ENCODE data around the gene AGRN. TPM values are rescaled to one million over a fixed set of nuclear protein-coding genes. Genes with fewer than 3 reads are reported as not detected.

The AGRN gene
- total and polyA plus RNA-seq, 4 experiments from 2014 or later: 1.2 to 1.4 TPM; not detected in 2

DNA sequence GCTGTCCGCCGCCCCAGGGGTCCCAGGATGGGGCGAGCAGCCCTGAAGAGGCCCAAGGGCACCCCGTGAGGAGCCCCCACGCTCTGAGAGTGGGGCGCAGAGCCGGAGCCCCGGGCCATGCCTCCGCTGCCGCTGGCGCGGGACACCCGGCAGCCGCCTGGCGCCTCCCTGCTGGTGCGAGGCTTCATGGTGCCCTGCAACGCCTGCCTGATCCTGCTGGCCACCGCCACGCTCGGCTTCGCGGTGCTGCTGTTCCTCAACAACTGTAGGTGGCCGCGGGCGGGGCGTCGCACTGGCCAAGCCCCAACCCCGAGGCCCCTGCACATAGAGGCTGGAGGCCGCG lies 14.5 kb downstream of the AGRN start:
- Histone ChIP-seq H3K4me3 (ENCODE audit: low read length in 2 of 2) (no peak overlapping the region), H3K9me3 (ENCODE audit: control insufficient read depth in 1 of 2, low read length in 2 of 2) (no peaks in the 10 kb centered on the region), H3K27ac (ENCODE audit: low read depth, low read length) (no peak overlapping the region), H3K27me3 (ENCODE audit: insufficient read depth, low read length) (peaks cover 12% of the 10 kb centered on the region), H3K36me3 (ENCODE audit: insufficient read depth, low read length) (no peaks in the 10 kb centered on the region), H3K4me1 (ENCODE audit: insufficient read depth, low read length) (peaks cover 18% of the 10 kb centered on the region)
- ChIA-PET CTCF (ENCODE audit: partially characterized antibody) (no interaction called here), POLR2A (ENCODE audit: partially characterized antibody) (interaction anchor here (1.4 kb wide), 1 partner anchor 34 kb away, joined by 3 read pairs; no protein-coding TSS in a partner anchor)
- H3K36me3 Mint-ChIP-seq: no peaks in the 10 kb centered on the region
- H3K4me1 Mint-ChIP-seq: peaks cover under 1 to 20% (median 7%) of the 10 kb centered on the region in 4 donors
- H3K4me3 Mint-ChIP-seq: peak overlapping the region in 3 of 8 donors; percentile 38 to 69 (median 60)
- no peak for DNase-seq
- H3K27ac Mint-ChIP-seq: no peak overlapping the region
- intact Hi-C loops (cut with micrococcal nuclease): no loop called here
- peaks cover 0 to 3% (median 0%) of the 10 kb centered on the region in 8 donors for H3K9me3 Mint-ChIP-seq
- H3K27me3 Mint-ChIP-seq: peaks cover 16 to 19% of the 10 kb centered on the region in 2 donors

DNA sequence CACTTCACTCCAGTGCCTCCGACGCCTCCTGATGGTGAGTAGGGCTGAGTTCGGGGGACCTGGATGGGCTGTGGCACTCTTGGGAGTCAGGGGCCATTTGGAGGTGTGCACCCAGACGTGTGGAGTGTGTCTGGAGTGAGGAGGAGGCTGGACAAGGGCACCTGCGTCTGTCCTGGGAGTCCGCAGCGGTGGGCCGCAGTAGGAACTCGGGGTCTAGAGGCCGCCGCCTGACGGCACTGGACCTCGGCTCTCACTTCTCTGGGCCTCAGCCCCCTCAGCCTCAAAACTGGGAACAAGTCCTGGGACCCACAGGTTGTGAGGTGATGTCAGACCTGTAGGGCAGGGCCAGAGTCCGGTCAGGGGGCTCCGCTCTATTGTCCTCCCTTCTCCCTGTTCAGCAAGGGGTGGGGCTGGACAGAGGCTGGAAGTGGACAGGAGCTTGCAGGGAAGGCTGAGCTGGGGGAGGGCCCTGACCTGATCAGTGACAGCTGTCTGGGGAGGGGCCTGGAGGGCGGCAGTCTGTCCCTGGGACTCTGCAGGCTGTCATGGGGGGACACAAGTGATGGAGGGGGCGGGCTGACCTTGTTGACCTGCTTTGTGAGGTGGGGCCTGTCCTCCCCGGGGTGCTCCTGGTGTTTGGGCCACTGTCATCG lies 15.5 kb downstream of the AGRN start:
- Histone ChIP-seq H3K9me3 (ENCODE audit: control insufficient read depth in 1 of 2, low read length in 2 of 2) (no peaks in the 10 kb centered on the region), H3K27me3 (ENCODE audit: insufficient read depth, low read length) (peaks cover 12% of the 10 kb centered on the region), H3K4me1 (ENCODE audit: insufficient read depth, low read length) (peaks cover 28% of the 10 kb centered on the region), H3K27ac (ENCODE audit: low read depth, low read length) (no peak overlapping the region), H3K36me3 (ENCODE audit: insufficient read depth, low read length) (no peaks in the 10 kb centered on the region), H3K4me3 (ENCODE audit: low read length in 2 of 2) (no peak overlapping the region)
- Mint-ChIP-seq H3K9me3 (peaks cover 0 to 3% (median 0%) of the 10 kb centered on the region in 8 donors), H3K36me3 (no peaks in the 10 kb centered on the region), H3K4me1 (peaks cover 5 to 25% (median 13%) of the 10 kb centered on the region in 4 donors), H3K27ac (peak overlapping the region in 1 of 7 donors; percentile 11), H3K4me3 (peak overlapping the region in 1 of 8 donors; percentile 55), H3K27me3 (peaks cover 16 to 19% of the 10 kb centered on the region in 2 donors)
- intact Hi-C loops (cut with micrococcal nuclease): no loop called here
- ChIA-PET POLR2A (ENCODE audit: partially characterized antibody) (no interaction called here), CTCF (ENCODE audit: partially characterized antibody) (no interaction called here)
- no peak for DNase-seq

DNA sequence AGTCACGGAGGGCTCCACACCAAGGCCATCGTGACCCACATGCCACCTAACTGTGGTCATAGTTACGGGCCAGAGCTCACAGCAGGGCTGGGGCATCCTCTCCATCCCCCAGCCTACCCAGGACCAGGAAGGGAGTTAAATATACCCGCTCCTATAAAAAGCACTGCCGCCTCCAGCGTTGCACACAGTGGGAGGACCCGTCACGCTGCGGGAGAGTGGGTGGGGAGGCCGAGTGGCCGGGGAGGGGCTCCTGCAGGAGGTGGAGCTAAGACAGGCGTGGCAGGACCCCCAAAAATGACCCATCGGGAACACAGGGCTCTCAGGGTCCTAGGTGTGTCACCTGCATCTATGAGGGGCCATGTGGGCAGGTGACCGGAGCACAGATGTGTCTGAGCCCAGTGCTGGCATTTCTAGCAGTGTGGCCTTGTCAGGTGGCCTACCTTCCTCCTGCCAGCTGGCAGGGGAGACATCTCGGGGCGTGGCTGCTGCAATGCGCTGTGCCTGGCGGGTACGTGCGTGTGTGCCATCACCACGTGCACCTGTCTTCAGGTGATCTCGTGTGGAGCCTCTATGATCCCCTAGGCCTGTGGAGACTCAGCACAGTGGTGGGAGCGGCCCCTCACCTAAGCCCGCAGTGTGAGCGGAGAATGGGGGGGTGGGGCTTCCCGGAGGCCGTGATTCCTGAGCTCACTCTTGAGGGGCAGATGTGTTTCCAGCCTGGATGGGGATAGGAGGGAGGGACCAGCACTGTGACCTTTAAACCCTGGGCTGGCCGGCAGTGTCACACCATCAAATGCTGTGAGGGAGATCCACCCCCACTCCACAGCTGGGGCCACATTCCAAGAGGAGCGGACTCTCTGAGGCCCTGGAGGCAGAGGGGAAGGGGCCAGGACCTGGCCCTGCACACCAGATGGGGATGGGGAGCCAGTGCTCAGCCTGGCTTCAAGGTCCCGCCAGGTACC lies 17.7 kb downstream of the AGRN start:
- Mint-ChIP-seq H3K9me3 (no peaks in the 10 kb centered on the region), H3K4me1 (peaks cover 5 to 17% (median 10%) of the 10 kb centered on the region in 4 donors), H3K27me3 (peaks cover 12 to 13% of the 10 kb centered on the region in 2 donors), H3K36me3 (no peaks in the 10 kb centered on the region), H3K27ac (no peak overlapping the region), H3K4me3 (no peak overlapping the region)
- H3K36me3 ChIP-seq (ENCODE audit: insufficient read depth, low read length): no peaks in the 10 kb centered on the region
- H3K4me3 ChIP-seq (ENCODE audit: low read length in 2 of 2): no peak overlapping the region
- ChIA-PET CTCF (ENCODE audit: partially characterized antibody) (no interaction called here), POLR2A (ENCODE audit: partially characterized antibody) (interaction anchor here (1.0 kb wide), 1 partner anchor 18 kb away, joined by 4 read pairs; the partner anchor contains the start of gene AGRN)
- DNase-seq: no peak
- no peaks in the 10 kb centered on the region for H3K9me3 ChIP-seq (ENCODE audit: control insufficient read depth in 1 of 2, low read length in 2 of 2)
- intact Hi-C loops (cut with micrococcal nuclease): no loop called here
- peaks cover 7% of the 10 kb centered on the region for H3K27me3 ChIP-seq (ENCODE audit: insufficient read depth, low read length)
- no peak overlapping the region for H3K27ac ChIP-seq (ENCODE audit: low read depth, low read length)
- H3K4me1 ChIP-seq (ENCODE audit: insufficient read depth, low read length): peaks cover 24% of the 10 kb centered on the region

DNA sequence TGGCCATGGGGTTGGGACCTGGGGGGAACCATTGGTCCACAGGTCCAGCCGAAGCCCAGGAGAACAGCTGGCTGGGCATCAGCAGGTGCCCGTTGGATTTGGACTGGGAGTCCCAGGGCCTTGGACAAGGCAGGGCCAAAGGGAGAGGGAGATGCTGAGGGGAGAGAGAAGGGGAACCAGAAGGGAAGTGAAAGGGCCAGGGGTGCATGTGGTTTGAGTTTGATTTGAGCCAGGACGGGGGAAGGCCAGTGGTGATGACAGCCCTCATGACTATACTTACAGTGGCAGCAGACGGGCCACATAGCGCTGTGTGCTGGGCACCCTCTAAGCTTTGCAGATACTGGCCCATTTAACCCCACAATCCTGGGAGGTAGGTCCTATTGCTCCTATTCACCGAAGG lies 18.8 kb downstream of the AGRN start:
- Mint-ChIP-seq H3K9me3 (peaks cover 0 to 3% (median 0%) of the 10 kb centered on the region in 8 donors), H3K4me1 (peaks cover 5 to 17% (median 10%) of the 10 kb centered on the region in 4 donors), H3K4me3 (peak overlapping the region in 6 of 8 donors; percentile 5 to 83 (median 48)), H3K27ac (no peak overlapping the region), H3K27me3 (peaks cover 12 to 13% of the 10 kb centered on the region in 2 donors), H3K36me3 (no peaks in the 10 kb centered on the region)
- no peak for DNase-seq
- Histone ChIP-seq H3K36me3 (ENCODE audit: insufficient read depth, low read length) (no peaks in the 10 kb centered on the region), H3K4me1 (ENCODE audit: insufficient read depth, low read length) (peaks cover 21% of the 10 kb centered on the region), H3K9me3 (ENCODE audit: control insufficient read depth in 1 of 2, low read length in 2 of 2) (no peaks in the 10 kb centered on the region), H3K27me3 (ENCODE audit: insufficient read depth, low read length) (peaks cover 7% of the 10 kb centered on the region), H3K4me3 (ENCODE audit: low read length in 2 of 2) (no peak overlapping the region), H3K27ac (ENCODE audit: low read depth, low read length) (no peak overlapping the region)
- POLR2A ChIA-PET (ENCODE audit: partially characterized antibody): no interaction called here
- CTCF ChIA-PET (ENCODE audit: partially characterized antibody): interaction anchor here (1.5 kb wide), 2 partner anchors 25 to 37 kb away, joined by 3 read pairs; no protein-coding TSS in a partner anchor
- intact Hi-C loops (cut with micrococcal nuclease): no loop called here

DNA sequence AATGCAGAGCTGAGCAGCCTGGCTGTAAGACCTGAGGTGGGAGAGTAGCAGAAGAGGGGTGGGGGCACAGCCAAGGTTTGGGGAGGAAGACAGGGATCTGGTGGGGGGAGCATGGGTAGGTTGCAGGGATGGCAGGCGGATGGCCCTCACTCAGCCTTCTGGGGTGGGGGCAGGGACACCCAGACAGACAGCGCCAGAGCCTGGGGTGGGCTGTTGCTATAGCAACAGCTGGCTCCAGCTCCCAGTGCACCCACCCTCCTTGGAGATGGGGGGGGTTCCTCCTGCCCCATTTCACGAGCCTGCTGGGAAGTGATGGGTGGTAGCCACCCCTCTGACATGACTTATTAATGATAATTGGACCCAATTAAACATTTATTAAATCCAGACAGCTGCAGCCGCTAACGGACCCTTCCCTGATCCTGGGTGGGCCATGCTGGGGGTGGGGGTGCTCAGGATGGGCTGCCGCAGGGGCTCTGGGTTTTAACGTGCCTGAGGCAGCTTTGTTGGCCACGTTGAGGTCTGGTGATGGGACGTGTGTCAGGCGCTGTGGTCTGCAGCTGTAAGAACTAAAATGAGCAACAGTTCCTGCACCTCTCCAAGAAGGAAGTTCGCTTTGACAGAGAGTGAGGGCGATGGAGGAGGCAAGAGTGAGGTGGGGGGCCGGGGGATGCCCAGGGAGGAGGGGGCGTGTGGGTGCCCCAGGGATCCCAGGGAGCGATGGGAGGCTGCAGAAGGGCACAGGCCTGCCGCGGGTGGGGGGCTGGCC lies 19.4 kb downstream of the AGRN start:
- H3K27ac ChIP-seq (ENCODE audit: low read depth, low read length): no peak overlapping the region
- H3K9me3 Mint-ChIP-seq: peaks cover 0 to 3% (median 0%) of the 10 kb centered on the region in 8 donors
- no peaks in the 10 kb centered on the region for H3K36me3 Mint-ChIP-seq
- peaks cover 17% of the 10 kb centered on the region for H3K4me1 ChIP-seq (ENCODE audit: insufficient read depth, low read length)
- H3K4me1 Mint-ChIP-seq: peaks cover 5 to 17% (median 10%) of the 10 kb centered on the region in 4 donors
- CTCF ChIA-PET (ENCODE audit: partially characterized antibody): interaction anchor here (1.3 to 1.5 kb wide), 5 partner anchors 8 to 54 kb away, joined by 3 read pairs; partner anchors contain the start of gene ISG15
- intact Hi-C loops (cut with micrococcal nuclease): no loop called here
- peak overlapping the region; percentile 59 to 83 (median 67) for H3K4me3 Mint-ChIP-seq
- peaks cover 12 to 13% of the 10 kb centered on the region in 2 donors for H3K27me3 Mint-ChIP-seq
- peaks cover 7% of the 10 kb centered on the region for H3K27me3 ChIP-seq (ENCODE audit: insufficient read depth, low read length)
- H3K36me3 ChIP-seq (ENCODE audit: insufficient read depth, low read length): no peaks in the 10 kb centered on the region
- POLR2A ChIA-PET (ENCODE audit: partially characterized antibody): interaction anchor here (1.1 to 2.1 kb wide), 2 partner anchors 26 to 336 kb away, joined by 3 to 10 read pairs; partner anchors contain the start of genes AURKAIP1 and ISG15
- no peaks in the 10 kb centered on the region for H3K9me3 ChIP-seq (ENCODE audit: control insufficient read depth in 1 of 2, low read length in 2 of 2)
- H3K4me3 ChIP-seq (ENCODE audit: low read length in 2 of 2): peak overlapping the region in 1 of 2 donors; percentile 70
- no peak for DNase-seq
- H3K27ac Mint-ChIP-seq: peak overlapping the region in 2 of 7 donors; percentile 58 to 69

DNA sequence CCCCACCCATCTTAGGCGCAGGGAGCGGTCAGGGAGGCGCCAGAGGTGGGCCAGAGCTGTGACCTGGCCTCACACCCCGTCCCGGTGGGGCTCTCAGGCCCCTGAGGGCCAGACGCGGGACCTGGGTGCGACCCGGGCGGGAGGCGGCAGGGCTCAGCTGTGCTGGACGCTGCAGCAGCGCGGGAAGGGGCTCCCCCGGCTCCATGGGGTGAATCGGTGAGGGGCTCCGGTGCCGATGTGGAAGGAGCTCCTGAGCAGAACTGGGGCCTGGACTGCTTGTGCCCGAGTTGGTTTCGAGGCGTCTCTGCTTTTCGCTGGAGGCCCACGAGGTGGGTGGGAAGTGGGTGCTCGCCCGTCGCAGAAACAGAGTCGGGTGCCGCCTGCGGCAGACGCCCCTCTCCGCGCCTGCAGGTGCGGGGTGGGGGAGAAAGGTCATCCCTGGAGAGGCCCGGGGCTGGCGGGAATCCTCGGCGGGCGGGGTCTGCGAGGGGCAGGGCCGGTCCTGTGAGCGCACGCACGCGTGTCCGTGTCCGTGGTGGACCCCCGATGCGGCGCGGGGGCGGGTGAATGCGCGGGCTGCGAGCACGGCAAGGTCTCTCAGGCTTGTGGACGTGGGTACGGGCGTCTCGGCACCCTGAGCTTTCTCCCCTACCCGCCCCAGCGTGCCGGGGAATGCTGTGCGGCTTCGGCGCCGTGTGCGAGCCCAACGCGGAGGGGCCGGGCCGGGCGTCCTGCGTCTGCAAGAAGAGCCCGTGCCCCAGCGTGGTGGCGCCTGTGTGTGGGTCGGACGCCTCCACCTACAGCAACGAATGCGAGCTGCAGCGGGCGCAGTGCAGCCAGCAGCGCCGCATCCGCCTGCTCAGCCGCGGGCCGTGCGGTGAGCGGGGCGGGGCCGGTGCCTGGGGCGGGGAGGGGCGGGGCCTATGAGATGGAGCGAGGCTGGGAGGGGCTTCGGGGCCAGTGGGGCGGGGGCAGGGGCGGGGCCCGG lies 20.4 kb downstream of the AGRN start:
- Histone ChIP-seq H3K27ac (ENCODE audit: low read depth, low read length) (no peak overlapping the region), H3K4me1 (ENCODE audit: insufficient read depth, low read length) (peaks cover 17% of the 10 kb centered on the region), H3K27me3 (ENCODE audit: insufficient read depth, low read length) (peaks cover 7% of the 10 kb centered on the region), H3K36me3 (ENCODE audit: insufficient read depth, low read length) (no peaks in the 10 kb centered on the region), H3K4me3 (ENCODE audit: low read length in 2 of 2) (peak overlapping the region in 1 of 2 donors; percentile 70), H3K9me3 (ENCODE audit: control insufficient read depth in 1 of 2, low read length in 2 of 2) (no peaks in the 10 kb centered on the region)
- ChIA-PET POLR2A (ENCODE audit: partially characterized antibody) (interaction anchor here (1.0 to 2.1 kb wide), 4 partner anchors 27 to 335 kb away, joined by 3 to 10 read pairs (median 3); partner anchors contain the start of genes AURKAIP1 and ISG15), CTCF (ENCODE audit: partially characterized antibody) (interaction anchor here (1.1 to 1.5 kb wide), 5 partner anchors 9 to 55 kb away, joined by 3 to 5 read pairs (median 3); partner anchors contain the start of gene ISG15)
- Mint-ChIP-seq H3K27ac (peak overlapping the region in 2 of 7 donors; percentile 58 to 69), H3K4me1 (peaks cover 5 to 17% (median 11%) of the 10 kb centered on the region in 4 donors), H3K9me3 (peaks cover 0 to 4% (median 1%) of the 10 kb centered on the region in 8 donors), H3K4me3 (peak overlapping the region; percentile 59 to 83 (median 67)), H3K27me3 (peaks cover 10 to 12% of the 10 kb centered on the region in 2 donors), H3K36me3 (no peaks in the 10 kb centered on the region)
- intact Hi-C loops (cut with micrococcal nuclease): loop anchor here (5.0 kb wide), 1 partner anchor 77 kb away; the partner anchor contains the start of gene C1orf159
- DNase-seq: peak; percentile 76 to 86 (median 80)
